SK-N-SH treated with all-trans-retinoic acid at 6 μM for 48 hours (cell line): Measurements from ENCODE around the gene MTUS2.

Source experiments
- ATAC-seq: fragments of 200-7000 bp; cut with Tn5 transposase; 3 replicates; pipeline ENCODE4 v1.9.1; 2020; ENCODE audit warnings: mild to moderate bottlenecking, moderate library complexity
- ARNTL ChIP-seq: fragments of 450-650 bp; formaldehyde crosslinking; IDR thresholded peaks from 2 replicates; pipeline ENCODE4 v1.5.0; 2020; ENCODE audit warnings: low read depth, mild to moderate bottlenecking, moderate library complexity, borderline replicate concordance
- BACH2 ChIP-seq: fragments of 250-450 bp; sonication (Bioruptor Pico); IDR thresholded peaks from 2 replicates; pipeline ENCODE4 v1.9.0; 2021; ENCODE audit warnings: mild to moderate bottlenecking, borderline replicate concordance
- CREB5 ChIP-seq: fragments of 250-450 bp; sonication (Bioruptor Pico); IDR thresholded peaks from 2 replicates; pipeline ENCODE4 v1.5.1; 2020; ENCODE audit warnings: low read depth, mild to moderate bottlenecking, moderate library complexity
- CSDC2 ChIP-seq: fragments of 250-450 bp; sonication (Bioruptor Pico); IDR thresholded peaks from 2 replicates; pipeline ENCODE4 v1.5.0; 2020; ENCODE audit warnings: mild to moderate bottlenecking, moderate library complexity
- CSRNP3 ChIP-seq: fragments of 250-450 bp; sonication (Bioruptor Pico); IDR thresholded peaks from 2 replicates; pipeline ENCODE4 v1.5.1; 2021; ENCODE audit warnings: mild to moderate bottlenecking, moderate library complexity
- ESRRG ChIP-seq: fragments of 250-450 bp; sonication (Bioruptor Pico); IDR thresholded peaks from 2 replicates; pipeline ENCODE4 v1.6.1; 2021; ENCODE audit warnings: mild to moderate bottlenecking
- GLIS3 ChIP-seq: fragments of 250-450 bp; sonication (Bioruptor Pico); IDR thresholded peaks from 2 replicates; pipeline ENCODE4 v1.5.0; 2020; ENCODE audit warnings: mild to moderate bottlenecking, moderate library complexity
- ISL1 ChIP-seq: fragments of 250-450 bp; sonication (Bioruptor Pico); IDR thresholded peaks from 2 replicates; pipeline ENCODE4 v2.1.2; 2022; ENCODE audit warnings: mild to moderate bottlenecking, moderate library complexity
- OSR1 ChIP-seq: fragments of 250-450 bp; sonication (Bioruptor Pico); IDR thresholded peaks from 2 replicates; pipeline ENCODE4 v1.8.0; 2022; ENCODE audit warnings: moderate library complexity, mild to moderate bottlenecking, inconsistent platforms
- PATZ1 ChIP-seq: fragments of 250-450 bp; sonication (Bioruptor Pico); IDR thresholded peaks from 2 replicates; pipeline ENCODE4 v1.8.0; 2020; ENCODE audit warnings: mild to moderate bottlenecking, moderate library complexity, borderline replicate concordance
- POU6F1 ChIP-seq: fragments of 250-450 bp; sonication (Bioruptor Pico); IDR thresholded peaks from 2 replicates; pipeline ENCODE4 v1.8.0; 2021; ENCODE audit warnings: low read depth, mild to moderate bottlenecking, moderate library complexity, borderline replicate concordance
- PPARA ChIP-seq: fragments of 250-450 bp; sonication (Bioruptor Pico); IDR thresholded peaks from 2 replicates; pipeline ENCODE4 v1.5.0; 2020; ENCODE audit warnings: mild to moderate bottlenecking, borderline replicate concordance
- RARB ChIP-seq: fragments of 250-450 bp; sonication (Bioruptor Pico); IDR thresholded peaks from 2 replicates; pipeline ENCODE4 v1.8.0; 2021; ENCODE audit warnings: mild to moderate bottlenecking, moderate library complexity
- SNAI2 ChIP-seq: fragments of 250-450 bp; sonication (Bioruptor Pico); IDR thresholded peaks from 2 replicates; pipeline ENCODE4 v1.5.0; 2020; ENCODE audit warnings: mild to moderate bottlenecking, moderate library complexity
- TCF4 ChIP-seq: fragments of 250-450 bp; sonication (Bioruptor Pico); IDR thresholded peaks from 2 replicates; pipeline ENCODE4 v1.8.0; 2021; ENCODE audit warnings: mild to moderate bottlenecking, moderate library complexity, borderline replicate concordance
- TOX ChIP-seq: fragments of 250-450 bp; sonication (Bioruptor Pico); IDR thresholded peaks from 2 replicates; pipeline ENCODE4 v1.8.0; 2021; ENCODE audit warnings: mild to moderate bottlenecking, moderate library complexity, borderline replicate concordance
- TSHZ2 ChIP-seq: fragments of 250-450 bp; sonication (Bioruptor Pico); IDR thresholded peaks from 2 replicates; pipeline ENCODE4 v1.5.0; 2020; ENCODE audit warnings: mild to moderate bottlenecking, moderate library complexity
- ZC3H10 ChIP-seq: fragments of 250-450 bp; sonication (Bioruptor Pico); IDR thresholded peaks from 2 replicates; pipeline ENCODE4 v1.5.1; 2021; ENCODE audit warnings: mild to moderate bottlenecking, moderate library complexity
- ZFP3 ChIP-seq: fragments of 250-450 bp; sonication (Bioruptor Pico); IDR thresholded peaks from 2 replicates; pipeline ENCODE4 v1.5.0; 2020; ENCODE audit warnings: mild to moderate bottlenecking, moderate library complexity
- ZFP30 ChIP-seq: fragments of 450-650 bp; formaldehyde crosslinking; IDR thresholded peaks from 2 replicates; pipeline ENCODE4 v1.5.0; 2022; ENCODE audit warnings: mild to moderate bottlenecking, moderate library complexity
- ZNF565 ChIP-seq: fragments of 450-650 bp; formaldehyde crosslinking; conservative IDR thresholded peaks from 2 replicates; pipeline ENCODE4 v1.5.0; 2020; ENCODE audit warnings: low read depth, mild to moderate bottlenecking, moderate library complexity
- ZNF70 ChIP-seq: fragments of 450-650 bp; formaldehyde crosslinking; IDR thresholded peaks from 2 replicates; pipeline ENCODE4 v1.5.0; 2020; ENCODE audit warnings: mild to moderate bottlenecking, moderate library complexity

Gene MTUS2

GRCh38 chr13:28866932-28867331, 46.8 kb downstream of the MTUS2 start:
- ATAC-seq: no peak
- TF ChIP-seq ESRRG (CRISPR knock-in tag): no peak
- TF ChIP-seq CSRNP3 (CRISPR knock-in tag): no peak
- no peak for TF ChIP-seq CSDC2 (CRISPR knock-in tag)
- no peak for TF ChIP-seq OSR1
- TF ChIP-seq PPARA (CRISPR knock-in tag): no peak
- no peak for TF ChIP-seq POU6F1 (CRISPR knock-in tag)
- TF ChIP-seq RARB (CRISPR knock-in tag): no peak
- no peak for TF ChIP-seq ARNTL (CRISPR knock-in tag)
- no peak for TF ChIP-seq TOX (CRISPR knock-in tag)
- TF ChIP-seq TCF4: no peak
- no peak for TF ChIP-seq BACH2 (CRISPR knock-in tag)
- no peak for TF ChIP-seq SNAI2 (CRISPR knock-in tag)
- no peak for TF ChIP-seq GLIS3 (CRISPR knock-in tag)

GRCh38 chr13:28867564-28867963, 47.4 kb downstream of the MTUS2 start:
- ATAC-seq: no peak
- TF ChIP-seq RARB (CRISPR knock-in tag) (no peak), SNAI2 (CRISPR knock-in tag) (no peak), CREB5 (CRISPR knock-in tag) (no peak), CSDC2 (CRISPR knock-in tag) (no peak), TOX (CRISPR knock-in tag) (no peak), ZFP3 (CRISPR knock-in tag) (no peak), PPARA (CRISPR knock-in tag) (no peak), OSR1 (no peak), ZNF565 (CRISPR knock-in tag) (no peak), ZC3H10 (CRISPR knock-in tag) (no peak), PATZ1 (CRISPR knock-in tag) (no peak), ZFP30 (CRISPR knock-in tag) (no peak), TCF4 (no peak), ARNTL (CRISPR knock-in tag) (no peak), CSRNP3 (CRISPR knock-in tag) (no peak), GLIS3 (CRISPR knock-in tag) (no peak), ZNF70 (CRISPR knock-in tag) (no peak), BACH2 (CRISPR knock-in tag) (no peak)

- ATAC-seq: no peak
- TF ChIP-seq TCF4: no peak
- no peak for TF ChIP-seq BACH2 (CRISPR knock-in tag)
- TF ChIP-seq ISL1 (CRISPR knock-in tag): no peak
- TF ChIP-seq CREB5 (CRISPR knock-in tag): no peak
- no peak for TF ChIP-seq POU6F1 (CRISPR knock-in tag)
- TF ChIP-seq GLIS3 (CRISPR knock-in tag): no peak
- TF ChIP-seq RARB (CRISPR knock-in tag): no peak
- no peak for TF ChIP-seq TOX (CRISPR knock-in tag)
- TF ChIP-seq TSHZ2 (CRISPR knock-in tag): no peak
- TF ChIP-seq CSDC2 (CRISPR knock-in tag): no peak
Measured at GRCh38 chr13:28872427-28873176, 52.5 kb downstream of the MTUS2 start.
